Right lobe of liver (tissue), 4 donors: ENCODE data around the gene SLC4A11.

Experiments
- POLR2A ChIP-seq: fragments of 450-650 bp; IDR thresholded peaks from one replicate; pipeline ENCODE4 v1.6.1; 2017; ENCODE audit warnings: antibody characterized with exemption, mild to moderate bottlenecking
- TF ChIP-seq, protein P1 (sequence below), 4 donors: fragments of 200-600 bp in 3 of 4; fragments of 450-650 bp in 1 of 4; IDR thresholded peaks; one replicate each; pipeline versions ENCODE4 v1.5.1 to v1.8.0; 2016 to 2022; ENCODE audit warnings: antibody characterized with exemption in 4 of 4, mild to moderate bottlenecking in 2 of 4
- donor health status: DM: no; HTN: no; CAD: no.
- donor health status: DM: no; HTN: no; CAD: no.
- donor health status: DM: no; HTN: yes; CAD: no.

DNA sequence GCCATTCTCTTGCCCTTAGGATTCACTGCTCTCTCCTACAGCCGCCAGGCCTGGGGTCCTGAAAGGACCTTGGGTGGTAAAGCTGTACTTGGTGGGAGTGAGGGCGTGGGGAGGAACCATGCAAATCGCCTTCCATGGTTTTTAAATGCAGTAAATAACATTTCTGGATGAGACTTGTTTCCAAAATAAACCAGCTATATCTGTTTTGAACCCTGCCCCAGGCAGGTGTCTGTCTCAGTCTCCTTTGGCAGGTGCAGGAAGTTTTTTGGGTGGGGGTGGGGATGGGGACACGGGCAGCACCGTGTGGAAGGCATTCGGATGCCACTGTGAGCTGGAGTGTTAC, 15.4 kb downstream of the SLC4A11 start:
- TF ChIP-seq, protein P1, sequence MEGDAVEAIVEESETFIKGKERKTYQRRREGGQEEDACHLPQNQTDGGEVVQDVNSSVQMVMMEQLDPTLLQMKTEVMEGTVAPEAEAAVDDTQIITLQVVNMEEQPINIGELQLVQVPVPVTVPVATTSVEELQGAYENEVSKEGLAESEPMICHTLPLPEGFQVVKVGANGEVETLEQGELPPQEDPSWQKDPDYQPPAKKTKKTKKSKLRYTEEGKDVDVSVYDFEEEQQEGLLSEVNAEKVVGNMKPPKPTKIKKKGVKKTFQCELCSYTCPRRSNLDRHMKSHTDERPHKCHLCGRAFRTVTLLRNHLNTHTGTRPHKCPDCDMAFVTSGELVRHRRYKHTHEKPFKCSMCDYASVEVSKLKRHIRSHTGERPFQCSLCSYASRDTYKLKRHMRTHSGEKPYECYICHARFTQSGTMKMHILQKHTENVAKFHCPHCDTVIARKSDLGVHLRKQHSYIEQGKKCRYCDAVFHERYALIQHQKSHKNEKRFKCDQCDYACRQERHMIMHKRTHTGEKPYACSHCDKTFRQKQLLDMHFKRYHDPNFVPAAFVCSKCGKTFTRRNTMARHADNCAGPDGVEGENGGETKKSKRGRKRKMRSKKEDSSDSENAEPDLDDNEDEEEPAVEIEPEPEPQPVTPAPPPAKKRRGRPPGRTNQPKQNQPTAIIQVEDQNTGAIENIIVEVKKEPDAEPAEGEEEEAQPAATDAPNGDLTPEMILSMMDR (IDR thresholded peaks at IDR 0.05), result no peak
- no peak for TF ChIP-seq POLR2A
